Uterus (tissue), 2 donors: ENCODE data around the gene ARHGAP10.

Source experiments
- CTCF ChIP-seq, 4 experiments: fragments of 200-600 bp in 2 of 4; fragments of 450-650 bp in 2 of 4; sonication (generic) in 2 of 4; IDR thresholded peaks; one replicate each; pipeline ENCODE4 v1.5.1; 2016 to 2019; ENCODE audit warnings: antibody characterized with exemption in 4 of 4, mild to moderate bottlenecking in 2 of 4, moderate library complexity in 1 of 4
- POLR2A ChIP-seq, 2 donors: fragments of 450-650 bp; IDR thresholded peaks; one replicate each; pipeline ENCODE4 v1.6.1; 2016; ENCODE audit warnings: antibody characterized with exemption in 2 of 2, mild to moderate bottlenecking in 1 of 2, moderate library complexity in 1 of 2

GRCh38 chr4:147933779-147934178 is 201.9 kb downstream of the ARHGAP10 start:
- TF ChIP-seq CTCF (IDR thresholded peaks at IDR 0.05) (no peak), POLR2A (IDR thresholded peaks at IDR 0.05) (no peak)
